ENCODE measurements around the gene EGR1. TPM values are rescaled to one million over a fixed set of nuclear protein-coding genes. Genes with fewer than 3 reads are reported as not detected.

Gene EGR1
- total and polyA plus RNA-seq, 4 donors = 1.4 to 88.7 (median 13.1) TPM

DNA sequence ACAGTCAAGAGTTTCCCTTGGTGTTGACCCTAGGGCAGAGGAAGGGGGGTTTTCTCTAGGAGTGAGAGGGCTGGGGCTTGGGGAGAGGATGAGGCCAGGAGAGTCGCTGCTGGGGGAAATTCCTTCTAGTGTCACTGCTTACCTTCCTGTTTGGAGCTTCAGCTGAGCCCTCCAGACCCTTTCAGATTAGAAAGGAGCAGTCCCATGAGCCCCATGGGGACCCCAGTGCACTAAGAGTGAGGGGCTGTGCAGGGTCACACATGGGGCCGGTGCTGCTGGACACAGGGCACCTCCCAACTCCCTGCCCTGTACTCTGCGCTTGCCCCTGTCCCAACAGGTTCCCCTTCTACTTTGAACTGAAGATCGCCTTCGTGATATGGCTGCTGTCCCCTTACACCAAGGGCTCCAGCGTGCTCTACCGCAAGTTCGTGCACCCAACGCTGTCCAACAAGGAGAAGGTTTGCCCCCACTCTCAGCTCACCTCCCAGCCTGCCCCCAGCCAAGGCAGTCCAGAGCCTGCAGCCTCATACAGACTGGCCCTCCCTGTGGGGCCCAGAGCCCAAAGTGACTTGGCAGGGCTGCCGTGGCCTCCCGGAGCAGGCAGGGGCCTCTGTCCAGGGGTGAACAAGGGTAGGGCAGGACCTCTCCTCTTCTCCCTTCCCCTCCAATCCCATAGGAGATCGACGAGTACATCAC is 21.1 kb upstream of the EGR1 start:
- Histone ChIP-seq H3K4me3 (ENCODE audit: low read depth in 1 of 3, low read length in 3 of 3) (no peak overlapping the region), H3K27me3 (ENCODE audit: control insufficient read depth in 4 of 4, insufficient read depth in 4 of 4, low read length in 3 of 4) (no peaks in the 10 kb centered on the region), H3K4me1 (ENCODE audit: control insufficient read depth in 4 of 4, insufficient read depth in 4 of 4, low read length in 3 of 4) (no peaks in the 10 kb centered on the region), H3K9me3 (ENCODE audit: control insufficient read depth in 4 of 4, low read length in 3 of 4) (no peaks in the 10 kb centered on the region), H3K9ac (ENCODE audit: low read depth in 1 of 2, low read length in 2 of 2) (no peak overlapping the region), H3K36me3 (ENCODE audit: control insufficient read depth in 4 of 4, insufficient read depth in 3 of 4, low read depth in 1 of 4, low read length in 3 of 4) (no peaks in the 10 kb centered on the region), H3K27ac (ENCODE audit: low read depth in 1 of 2, low read length in 2 of 2) (no peak overlapping the region)
- no peak for DNase-seq (ENCODE audit: low spot score)
- TF ChIP-seq HNF4A (conservative IDR thresholded peaks at IDR 0.05) (no peak), NR2F2 (IDR thresholded peaks at IDR 0.05) (no peak), EGR1 (IDR thresholded peaks at IDR 0.05; ENCODE audit: low read depth in 2 of 2) (no peak), SP1 (IDR thresholded peaks at IDR 0.05) (no peak), FOXA1 (IDR thresholded peaks at IDR 0.05) (no peak), YY1 (IDR thresholded peaks at IDR 0.05) (no peak)
- TF ChIP-seq, protein P1, sequence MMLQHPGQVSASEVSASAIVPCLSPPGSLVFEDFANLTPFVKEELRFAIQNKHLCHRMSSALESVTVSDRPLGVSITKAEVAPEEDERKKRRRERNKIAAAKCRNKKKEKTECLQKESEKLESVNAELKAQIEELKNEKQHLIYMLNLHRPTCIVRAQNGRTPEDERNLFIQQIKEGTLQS (IDR thresholded peaks at IDR 0.05) = no peak
- WGBS = 95% methylated on average over 13 of the region's 13 CpGs

DNA sequence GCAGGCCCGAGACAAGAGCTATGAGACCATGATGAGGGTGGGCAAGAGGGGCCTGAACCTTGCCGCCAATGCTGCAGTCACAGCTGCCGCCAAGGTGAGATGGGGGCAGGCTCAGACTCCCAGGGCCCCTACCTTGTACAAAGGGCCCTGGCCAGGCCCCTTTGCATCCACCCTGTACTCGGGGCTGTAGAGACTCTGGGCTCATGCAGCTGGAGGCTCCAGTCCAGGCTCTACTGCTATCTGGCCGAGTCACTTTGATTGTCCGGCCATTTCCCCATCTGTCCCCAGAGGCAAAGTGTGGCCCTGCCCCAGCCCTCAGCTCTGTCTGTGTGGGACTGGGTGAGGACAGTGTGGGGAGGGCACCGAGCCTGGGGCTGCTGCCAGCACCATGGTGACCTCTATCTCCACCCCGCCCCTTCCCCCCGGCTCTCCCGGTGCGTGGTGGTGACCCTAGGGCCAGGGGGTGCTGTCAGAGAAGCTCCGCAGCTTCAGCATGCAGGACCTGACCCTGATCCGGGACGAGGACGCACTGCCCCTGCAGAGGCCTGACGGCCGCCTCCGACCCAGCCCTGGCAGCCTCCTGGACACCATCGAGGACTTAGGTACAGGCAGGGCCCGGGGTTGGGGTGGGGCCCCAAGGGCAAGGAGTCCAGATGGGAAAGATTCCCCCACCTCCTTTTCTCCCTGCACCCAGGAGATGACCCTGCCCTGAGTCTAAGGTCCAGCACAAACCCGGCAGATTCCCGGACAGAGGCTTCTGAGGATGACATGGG is 20.3 kb upstream of the EGR1 start:
- no peak for DNase-seq (ENCODE audit: low spot score)
- Histone ChIP-seq H3K9me3 (ENCODE audit: control insufficient read depth in 4 of 4, low read length in 3 of 4) (no peaks in the 10 kb centered on the region), H3K4me1 (ENCODE audit: control insufficient read depth in 4 of 4, insufficient read depth in 4 of 4, low read length in 3 of 4) (peaks cover 0 to 2% (median 0%) of the 10 kb centered on the region in 4 donors), H3K9ac (ENCODE audit: low read depth in 1 of 2, low read length in 2 of 2) (no peak overlapping the region), H3K36me3 (ENCODE audit: control insufficient read depth in 4 of 4, insufficient read depth in 3 of 4, low read depth in 1 of 4, low read length in 3 of 4) (no peaks in the 10 kb centered on the region), H3K4me3 (ENCODE audit: low read depth in 1 of 3, low read length in 3 of 3) (no peak overlapping the region), H3K27me3 (ENCODE audit: control insufficient read depth in 4 of 4, insufficient read depth in 4 of 4, low read length in 3 of 4) (no peaks in the 10 kb centered on the region), H3K27ac (ENCODE audit: low read depth in 1 of 2, low read length in 2 of 2) (no peak overlapping the region)
- TF ChIP-seq TAF1 (conservative IDR thresholded peaks at IDR 0.05) = no peak
- TF ChIP-seq, protein P2, sequence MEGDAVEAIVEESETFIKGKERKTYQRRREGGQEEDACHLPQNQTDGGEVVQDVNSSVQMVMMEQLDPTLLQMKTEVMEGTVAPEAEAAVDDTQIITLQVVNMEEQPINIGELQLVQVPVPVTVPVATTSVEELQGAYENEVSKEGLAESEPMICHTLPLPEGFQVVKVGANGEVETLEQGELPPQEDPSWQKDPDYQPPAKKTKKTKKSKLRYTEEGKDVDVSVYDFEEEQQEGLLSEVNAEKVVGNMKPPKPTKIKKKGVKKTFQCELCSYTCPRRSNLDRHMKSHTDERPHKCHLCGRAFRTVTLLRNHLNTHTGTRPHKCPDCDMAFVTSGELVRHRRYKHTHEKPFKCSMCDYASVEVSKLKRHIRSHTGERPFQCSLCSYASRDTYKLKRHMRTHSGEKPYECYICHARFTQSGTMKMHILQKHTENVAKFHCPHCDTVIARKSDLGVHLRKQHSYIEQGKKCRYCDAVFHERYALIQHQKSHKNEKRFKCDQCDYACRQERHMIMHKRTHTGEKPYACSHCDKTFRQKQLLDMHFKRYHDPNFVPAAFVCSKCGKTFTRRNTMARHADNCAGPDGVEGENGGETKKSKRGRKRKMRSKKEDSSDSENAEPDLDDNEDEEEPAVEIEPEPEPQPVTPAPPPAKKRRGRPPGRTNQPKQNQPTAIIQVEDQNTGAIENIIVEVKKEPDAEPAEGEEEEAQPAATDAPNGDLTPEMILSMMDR (IDR thresholded peaks at IDR 0.05; ENCODE audit: low read depth, low read length, missing input control) = no peak
- TF ChIP-seq, protein P3, sequence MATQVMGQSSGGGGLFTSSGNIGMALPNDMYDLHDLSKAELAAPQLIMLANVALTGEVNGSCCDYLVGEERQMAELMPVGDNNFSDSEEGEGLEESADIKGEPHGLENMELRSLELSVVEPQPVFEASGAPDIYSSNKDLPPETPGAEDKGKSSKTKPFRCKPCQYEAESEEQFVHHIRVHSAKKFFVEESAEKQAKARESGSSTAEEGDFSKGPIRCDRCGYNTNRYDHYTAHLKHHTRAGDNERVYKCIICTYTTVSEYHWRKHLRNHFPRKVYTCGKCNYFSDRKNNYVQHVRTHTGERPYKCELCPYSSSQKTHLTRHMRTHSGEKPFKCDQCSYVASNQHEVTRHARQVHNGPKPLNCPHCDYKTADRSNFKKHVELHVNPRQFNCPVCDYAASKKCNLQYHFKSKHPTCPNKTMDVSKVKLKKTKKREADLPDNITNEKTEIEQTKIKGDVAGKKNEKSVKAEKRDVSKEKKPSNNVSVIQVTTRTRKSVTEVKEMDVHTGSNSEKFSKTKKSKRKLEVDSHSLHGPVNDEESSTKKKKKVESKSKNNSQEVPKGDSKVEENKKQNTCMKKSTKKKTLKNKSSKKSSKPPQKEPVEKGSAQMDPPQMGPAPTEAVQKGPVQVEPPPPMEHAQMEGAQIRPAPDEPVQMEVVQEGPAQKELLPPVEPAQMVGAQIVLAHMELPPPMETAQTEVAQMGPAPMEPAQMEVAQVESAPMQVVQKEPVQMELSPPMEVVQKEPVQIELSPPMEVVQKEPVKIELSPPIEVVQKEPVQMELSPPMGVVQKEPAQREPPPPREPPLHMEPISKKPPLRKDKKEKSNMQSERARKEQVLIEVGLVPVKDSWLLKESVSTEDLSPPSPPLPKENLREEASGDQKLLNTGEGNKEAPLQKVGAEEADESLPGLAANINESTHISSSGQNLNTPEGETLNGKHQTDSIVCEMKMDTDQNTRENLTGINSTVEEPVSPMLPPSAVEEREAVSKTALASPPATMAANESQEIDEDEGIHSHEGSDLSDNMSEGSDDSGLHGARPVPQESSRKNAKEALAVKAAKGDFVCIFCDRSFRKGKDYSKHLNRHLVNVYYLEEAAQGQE (IDR thresholded peaks at IDR 0.05) = no peak
- no peak for TF ChIP-seq RXRA (IDR thresholded peaks at IDR 0.05)
- TF ChIP-seq, protein P1 (IDR thresholded peaks at IDR 0.05) = no peak
- no peak for TF ChIP-seq RAD21 (IDR thresholded peaks at IDR 0.05)
- no peak for TF ChIP-seq HNF4A (conservative IDR thresholded peaks at IDR 0.05)
- TF ChIP-seq, protein P4, sequence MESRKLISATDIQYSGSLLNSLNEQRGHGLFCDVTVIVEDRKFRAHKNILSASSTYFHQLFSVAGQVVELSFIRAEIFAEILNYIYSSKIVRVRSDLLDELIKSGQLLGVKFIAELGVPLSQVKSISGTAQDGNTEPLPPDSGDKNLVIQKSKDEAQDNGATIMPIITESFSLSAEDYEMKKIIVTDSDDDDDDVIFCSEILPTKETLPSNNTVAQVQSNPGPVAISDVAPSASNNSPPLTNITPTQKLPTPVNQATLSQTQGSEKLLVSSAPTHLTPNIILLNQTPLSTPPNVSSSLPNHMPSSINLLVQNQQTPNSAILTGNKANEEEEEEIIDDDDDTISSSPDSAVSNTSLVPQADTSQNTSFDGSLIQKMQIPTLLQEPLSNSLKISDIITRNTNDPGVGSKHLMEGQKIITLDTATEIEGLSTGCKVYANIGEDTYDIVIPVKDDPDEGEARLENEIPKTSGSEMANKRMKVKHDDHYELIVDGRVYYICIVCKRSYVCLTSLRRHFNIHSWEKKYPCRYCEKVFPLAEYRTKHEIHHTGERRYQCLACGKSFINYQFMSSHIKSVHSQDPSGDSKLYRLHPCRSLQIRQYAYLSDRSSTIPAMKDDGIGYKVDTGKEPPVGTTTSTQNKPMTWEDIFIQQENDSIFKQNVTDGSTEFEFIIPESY (IDR thresholded peaks at IDR 0.05) = no peak
- no peak for TF ChIP-seq FOXA1 (IDR thresholded peaks at IDR 0.05)
- TF ChIP-seq SP1 (IDR thresholded peaks at IDR 0.05) = no peak
- 81% methylated on average over 22 of the region's 22 CpGs for WGBS
